Hypothalamus (tissue), 51 donors: ENCODE measurements around the gene ATP5IF1.
A peak's percentile ranks its signal among the peaks of the same experiment; 100 is the strongest.

Experiments
- DNase-seq, 51 donors: peaks; one replicate each; lab custom pipeline; 2025; lab: John Stamatoyannopoulos, UW

The ATP5IF1 gene

GRCh38 chr1:28235755-28236655, at the start of gene ATP5IF1:
ATP5IF1 (plus strand) TSS chr1:28236124; CDS start chr1:28236184, 60 bp downstream.
- peak; percentile 64 to 99 (median 96) for DNase-seq

GRCh38 chr1:28190337-28190979, 45.5 kb upstream of the ATP5IF1 start:
- DNase-seq: no peak

GRCh38 chr1:28190996-28191645, 44.8 kb upstream of the ATP5IF1 start:
- no peak for DNase-seq

GRCh38 chr1:28193701-28194161, 42.2 kb upstream of the ATP5IF1 start:
- no peak for DNase-seq

- no peak for DNase-seq
Measured at GRCh38 chr1:28194326-28195035, 41.4 kb upstream of the ATP5IF1 start.

- DNase-seq: no peak
Measured at GRCh38 chr1:28195780-28196179, 40.1 kb upstream of the ATP5IF1 start.

- DNase-seq: no peak
Measured at GRCh38 chr1:28196330-28196729, 39.6 kb upstream of the ATP5IF1 start.

GRCh38 chr1:28197682-28198415, 38.1 kb upstream of the ATP5IF1 start:
- DNase-seq: no peak

GRCh38 chr1:28199328-28200233, 36.3 kb upstream of the ATP5IF1 start:
- DNase-seq: no peak

GRCh38 chr1:28200234-28200873, 35.6 kb upstream of the ATP5IF1 start:
- no peak for DNase-seq

GRCh38 chr1:28205243-28205642, 30.7 kb upstream of the ATP5IF1 start:
- no peak for DNase-seq

GRCh38 chr1:28208818-28209441, 27.0 kb upstream of the ATP5IF1 start:
- peak in 34 of 51 donors; percentile 2 to 75 (median 31) for DNase-seq

- DNase-seq: no peak
Measured at GRCh38 chr1:28209700-28210099, 26.2 kb upstream of the ATP5IF1 start.

GRCh38 chr1:28213315-28213714, 22.6 kb upstream of the ATP5IF1 start:
- no peak for DNase-seq

- DNase-seq: no peak
Measured at GRCh38 chr1:28229089-28229488, 6.8 kb upstream of the ATP5IF1 start.

- no peak for DNase-seq
Measured at GRCh38 chr1:28229996-28230395, 5.9 kb upstream of the ATP5IF1 start.

- DNase-seq: peak; percentile 64 to 98 (median 90)
Measured at GRCh38 chr1:28232558-28233263, 3.2 kb upstream of the ATP5IF1 start, which contains the start of gene DNAJC8. DNAJC8 (minus strand) TSS chr1:28233029; CDS start chr1:28232998, 31 bp downstream.
